Mesothelial cell of epicardium (in vitro differentiated cells): ENCODE data around the gene SLC9A9. TPM values are rescaled to one million over a fixed set of nuclear protein-coding genes. Genes with fewer than 3 reads are reported as not detected.

ENCODE experiments used
- DNase-seq, 2 experiments: peaks; one replicate each; pipeline ENCODE4 v3.0.0; 2021; ENCODE audit warnings: low spot score in 2 of 2; ENCODE audit not compliant: unreplicated experiment in 2 of 2
- H3K27ac Mint-ChIP-seq: 2 replicates; pipeline ENCODE4 v1.8.0; 2021; ENCODE audit warnings: mixed read lengths
- H3K27me3 Mint-ChIP-seq: 2 replicates; pipeline ENCODE4 v1.8.0; 2021; ENCODE audit warnings: low read depth, mixed read lengths
- H3K36me3 Mint-ChIP-seq: 2 replicates; pipeline ENCODE4 v1.8.0; 2021; ENCODE audit warnings: mixed read lengths
- H3K4me1 Mint-ChIP-seq: 2 replicates; pipeline ENCODE4 v1.8.0; 2021; ENCODE audit warnings: mixed read lengths
- H3K4me3 Mint-ChIP-seq: 2 replicates; pipeline ENCODE4 v1.8.0; 2021; ENCODE audit warnings: mild to moderate bottlenecking, moderate library complexity, mixed read lengths
- H3K9me3 Mint-ChIP-seq: 2 replicates; pipeline ENCODE4 v1.8.0; 2021; ENCODE audit warnings: mixed read lengths
- total RNA-seq: library from RNA; stranded (reverse); gene quantifications from 3 replicates; pipeline ENCODE4 v1.2.1, GENCODE V29; 2021
- TF ChIP-seq, protein P1 (sequence below): fragments of 200-600 bp; sonication (generic); IDR thresholded peaks from one replicate; pipeline ENCODE4 v1.5.0; 2021; ENCODE audit warnings: antibody characterized with exemption; ENCODE audit not compliant: unreplicated experiment

SLC9A9 gene
- total RNA-seq, 1 donor from 2014 or later = 2.7 TPM

DNA sequence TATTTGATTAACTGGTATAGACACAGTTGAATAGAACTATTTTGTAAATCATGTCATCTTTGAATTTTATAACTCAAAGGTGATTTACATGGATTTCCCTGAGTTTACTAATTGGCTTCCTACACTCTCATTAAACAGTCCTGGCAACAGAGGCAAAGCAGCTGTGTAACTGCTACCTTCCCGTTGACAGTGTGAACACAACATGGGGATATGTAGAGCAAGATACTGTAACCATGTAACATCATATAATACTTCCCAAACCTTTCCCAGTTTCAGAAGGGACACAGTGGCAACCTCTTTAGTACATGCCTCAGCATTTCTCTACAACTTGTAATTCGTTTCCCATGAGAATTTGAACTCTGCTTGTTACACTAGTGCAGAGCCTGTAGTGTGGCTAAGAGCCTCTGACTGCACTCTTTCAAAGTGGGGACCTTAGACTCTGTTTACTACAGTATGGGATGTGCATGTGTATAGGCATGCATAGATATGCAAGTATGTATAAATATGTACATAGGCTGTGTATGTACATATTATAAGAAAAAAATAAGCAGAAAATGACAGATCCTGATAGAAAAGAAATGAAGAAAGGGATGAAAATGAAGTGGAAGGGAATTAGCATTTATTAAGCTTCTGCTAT, 299.3 kb downstream of the SLC9A9 start:
- H3K27ac Mint-ChIP-seq = no peak overlapping the region
- no peak for DNase-seq
- TF ChIP-seq, protein P1, sequence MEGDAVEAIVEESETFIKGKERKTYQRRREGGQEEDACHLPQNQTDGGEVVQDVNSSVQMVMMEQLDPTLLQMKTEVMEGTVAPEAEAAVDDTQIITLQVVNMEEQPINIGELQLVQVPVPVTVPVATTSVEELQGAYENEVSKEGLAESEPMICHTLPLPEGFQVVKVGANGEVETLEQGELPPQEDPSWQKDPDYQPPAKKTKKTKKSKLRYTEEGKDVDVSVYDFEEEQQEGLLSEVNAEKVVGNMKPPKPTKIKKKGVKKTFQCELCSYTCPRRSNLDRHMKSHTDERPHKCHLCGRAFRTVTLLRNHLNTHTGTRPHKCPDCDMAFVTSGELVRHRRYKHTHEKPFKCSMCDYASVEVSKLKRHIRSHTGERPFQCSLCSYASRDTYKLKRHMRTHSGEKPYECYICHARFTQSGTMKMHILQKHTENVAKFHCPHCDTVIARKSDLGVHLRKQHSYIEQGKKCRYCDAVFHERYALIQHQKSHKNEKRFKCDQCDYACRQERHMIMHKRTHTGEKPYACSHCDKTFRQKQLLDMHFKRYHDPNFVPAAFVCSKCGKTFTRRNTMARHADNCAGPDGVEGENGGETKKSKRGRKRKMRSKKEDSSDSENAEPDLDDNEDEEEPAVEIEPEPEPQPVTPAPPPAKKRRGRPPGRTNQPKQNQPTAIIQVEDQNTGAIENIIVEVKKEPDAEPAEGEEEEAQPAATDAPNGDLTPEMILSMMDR = no peak
- peaks cover 7% of the 10 kb centered on the region for H3K27me3 Mint-ChIP-seq
- H3K4me3 Mint-ChIP-seq = no peak overlapping the region
- H3K4me1 Mint-ChIP-seq = peaks cover 1% of the 10 kb centered on the region
- peaks cover 3% of the 10 kb centered on the region for H3K9me3 Mint-ChIP-seq
- no peaks in the 10 kb centered on the region for H3K36me3 Mint-ChIP-seq

DNA sequence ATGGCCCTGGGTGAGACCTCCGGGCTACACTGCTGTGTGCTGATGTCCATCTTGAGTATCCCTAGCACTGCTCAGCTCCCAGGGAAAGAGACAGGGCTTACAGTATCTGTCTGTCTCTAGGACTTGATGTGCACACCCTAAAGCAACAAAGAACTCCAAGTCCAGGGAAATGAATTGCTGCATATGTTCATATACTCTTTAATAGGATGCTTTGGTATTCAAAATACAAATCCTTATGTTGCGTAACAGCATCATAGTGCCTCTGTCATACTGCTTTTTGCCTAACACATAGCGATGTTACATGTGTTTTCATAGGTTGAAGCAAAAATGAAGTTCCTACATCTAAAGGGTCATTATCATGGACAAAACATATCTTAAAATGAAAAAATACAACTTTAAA, 299.9 kb downstream of the SLC9A9 start:
- Mint-ChIP-seq H3K27me3 (peaks cover 5% of the 10 kb centered on the region), H3K4me3 (no peak overlapping the region), H3K9me3 (peaks cover 3% of the 10 kb centered on the region), H3K4me1 (no peaks in the 10 kb centered on the region), H3K27ac (no peak overlapping the region), H3K36me3 (no peaks in the 10 kb centered on the region)
- TF ChIP-seq, protein P1 = no peak
- no peak for DNase-seq

- Mint-ChIP-seq H3K36me3 (no peaks in the 10 kb centered on the region), H3K4me1 (peaks cover 13% of the 10 kb centered on the region), H3K27me3 (peaks cover 6% of the 10 kb centered on the region), H3K27ac (no peak overlapping the region), H3K4me3 (no peak overlapping the region), H3K9me3 (no peaks in the 10 kb centered on the region)
- TF ChIP-seq, protein P1 = no peak
- DNase-seq = no peak
Observed at GRCh38 chr3:143538577-143538981, 309.7 kb downstream of the SLC9A9 start.

DNA sequence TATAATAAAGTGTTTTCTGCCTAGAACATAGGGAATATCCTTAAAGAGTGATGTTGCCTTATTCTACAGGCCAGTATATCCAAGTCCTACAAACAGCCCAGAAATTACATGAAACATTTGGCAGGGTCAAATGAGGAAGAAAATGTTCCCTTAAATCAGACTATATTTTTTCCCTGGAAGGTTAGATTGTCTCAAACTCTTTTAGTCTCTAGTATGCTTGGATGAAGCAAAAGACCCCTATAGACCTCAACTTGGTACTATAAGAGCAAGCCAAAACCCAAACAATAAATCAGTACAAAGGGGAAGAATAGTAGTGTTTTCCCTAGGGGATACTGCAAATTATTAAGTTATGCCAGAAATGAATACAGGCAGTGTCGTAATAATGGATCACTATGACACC, 310.2 kb downstream of the SLC9A9 start:
- DNase-seq = no peak
- no peaks in the 10 kb centered on the region for H3K9me3 Mint-ChIP-seq
- H3K27me3 Mint-ChIP-seq = peaks cover 6% of the 10 kb centered on the region
- no peak overlapping the region for H3K27ac Mint-ChIP-seq
- TF ChIP-seq, protein P1 = no peak
- H3K4me1 Mint-ChIP-seq = peaks cover 13% of the 10 kb centered on the region
- H3K4me3 Mint-ChIP-seq = no peak overlapping the region
- no peaks in the 10 kb centered on the region for H3K36me3 Mint-ChIP-seq

DNA sequence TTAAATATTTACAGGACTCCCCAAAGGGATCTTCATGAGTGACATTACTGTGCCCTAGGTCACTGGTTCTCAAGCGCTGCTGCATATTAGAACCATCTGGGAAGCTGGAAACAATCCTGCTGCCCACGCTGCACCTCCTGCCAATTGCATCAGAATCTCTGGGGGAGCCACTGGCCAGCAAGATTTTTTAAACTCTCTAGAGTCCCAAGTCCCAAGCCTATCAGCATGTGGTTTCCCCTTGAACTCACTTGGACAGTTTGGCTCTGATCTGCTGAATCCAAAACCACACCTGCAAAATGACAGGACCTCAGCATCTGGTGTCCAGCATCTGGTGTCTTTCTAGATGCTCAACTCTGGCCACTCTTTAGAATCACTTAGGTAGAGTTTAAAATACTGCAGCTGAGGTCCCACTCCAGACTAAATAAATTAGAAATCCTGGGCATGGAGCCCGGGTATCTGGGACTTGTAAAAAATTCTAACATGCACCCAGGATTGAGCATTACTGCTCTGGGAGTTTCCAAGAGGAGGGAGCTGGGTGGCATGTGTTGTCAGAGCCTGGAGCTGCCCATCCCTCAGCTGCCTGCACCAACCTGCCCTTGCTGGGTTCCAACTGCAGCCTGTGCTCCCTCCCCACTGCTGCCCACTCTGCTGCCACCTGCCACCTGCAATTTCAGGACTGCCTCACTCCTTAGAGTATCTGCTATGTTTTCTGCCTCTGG, 311.3 kb downstream of the SLC9A9 start:
- no peak overlapping the region for H3K4me3 Mint-ChIP-seq
- no peak for DNase-seq

More for the DNA sequence above, 311.3 kb downstream of the SLC9A9 start:
- no peaks in the 10 kb centered on the region for H3K36me3 Mint-ChIP-seq
- no peaks in the 10 kb centered on the region for H3K9me3 Mint-ChIP-seq
- peaks cover 13% of the 10 kb centered on the region for H3K4me1 Mint-ChIP-seq
- peaks cover 6% of the 10 kb centered on the region for H3K27me3 Mint-ChIP-seq
- TF ChIP-seq, protein P1 = no peak
- H3K27ac Mint-ChIP-seq = no peak overlapping the region
